HTERT RPE-1 (cell line): ENCODE data around the gene ARMC6.

Experiments
- in situ Hi-C: fragments of 300-500 bp; cut with MboI; formaldehyde crosslinking; loops from 4 replicates; pipeline ENCODE4 v1.14.3; 2020; ENCODE audit warnings: low sequenced_read_pairs

Gene ARMC6

GRCh38 chr19:19054315-19054938 lies 21.0 kb downstream of the ARMC6 start:
- in situ Hi-C loops: no loop called here

- in situ Hi-C loops: no loop called here
These were observed 21.6 kb downstream of the ARMC6 start for GRCh38 chr19:19054939-19055440.

GRCh38 chr19:19055701-19056100 lies 22.3 kb downstream of the ARMC6 start:
- in situ Hi-C loops: no loop called here

- in situ Hi-C loops: no loop called here
These were observed 23.4 kb downstream of the ARMC6 start for GRCh38 chr19:19056636-19057275.

GRCh38 chr19:19057317-19057716 lies 23.9 kb downstream of the ARMC6 start:
- in situ Hi-C loops: no loop called here

GRCh38 chr19:19057720-19058119 lies 24.3 kb downstream of the ARMC6 start:
- in situ Hi-C loops: no loop called here

GRCh38 chr19:19059018-19059836 lies 25.8 kb downstream of the ARMC6 start:
- in situ Hi-C loops: no loop called here

GRCh38 chr19:19059837-19060611 lies 26.6 kb downstream of the ARMC6 start:
- in situ Hi-C loops: no loop called here

GRCh38 chr19:19061506-19061905 lies 28.1 kb downstream of the ARMC6 start:
- in situ Hi-C loops: no loop called here

- in situ Hi-C loops: no loop called here
These were observed 29.2 kb downstream of the ARMC6 start for GRCh38 chr19:19062454-19063182.

GRCh38 chr19:19063183-19064097 lies 30.0 kb downstream of the ARMC6 start, which contains the start of gene SLC25A42:
TSS of gene SLC25A42 (plus strand) at chr19:19063994. CDS start at chr19:19096125, 32,131 bp downstream.
- in situ Hi-C loops: no loop called here

- in situ Hi-C loops: no loop called here
These were observed 30.8 kb downstream of the ARMC6 start for GRCh38 chr19:19064098-19064722.

GRCh38 chr19:19064811-19065745 lies 31.7 kb downstream of the ARMC6 start:
- in situ Hi-C loops: no loop called here

- in situ Hi-C loops: no loop called here
These were observed 34.1 kb downstream of the ARMC6 start for GRCh38 chr19:19067276-19068072.

- in situ Hi-C loops: no loop called here
These were observed 35.6 kb downstream of the ARMC6 start for GRCh38 chr19:19068659-19069654.

GRCh38 chr19:19071897-19072296 lies 38.5 kb downstream of the ARMC6 start:
- in situ Hi-C loops: no loop called here
